DND-41 (cell line): ENCODE results near the gene C1QTNF12.
A peak's percentile ranks its signal among the peaks of the same experiment; 100 is the strongest.

Experiments used
- ATAC-seq: fragments of 200-7000 bp; cut with Tn5 transposase; 3 replicates; pipeline ENCODE4 v1.9.1; 2021; ENCODE audit warnings: low read depth; ENCODE audit not compliant: insufficient read depth
- DNase-seq: peaks from one replicate; pipeline ENCODE4 v3.0.0-alpha.2; 2020
- H2AFZ ChIP-seq: 2 replicates; pipeline ENCODE4 v1.6.0; 2012; ENCODE audit warnings: low read depth, low read length
- H3K27ac ChIP-seq: 2 replicates; pipeline ENCODE4 v1.5.1; 2012; ENCODE audit warnings: low read length, inconsistent platforms
- H3K27me3 ChIP-seq: fragments of 200-600 bp; sonication (generic); 2 replicates; pipeline ENCODE4 v1.6.0; 2012; ENCODE audit warnings: low read length, mild to moderate bottlenecking, inconsistent platforms; ENCODE audit not compliant: insufficient read depth, poor library complexity
- H3K36me3 ChIP-seq: 2 replicates; pipeline ENCODE4 v1.5.1; 2012; ENCODE audit warnings: low read length, inconsistent platforms; ENCODE audit not compliant: insufficient read depth
- H3K4me1 ChIP-seq: 2 replicates; pipeline ENCODE4 v1.5.1; 2012; ENCODE audit warnings: mild to moderate bottlenecking, low read length; ENCODE audit not compliant: insufficient read depth
- H3K4me2 ChIP-seq: 2 replicates; pipeline ENCODE4 v1.6.0; 2012; ENCODE audit warnings: mild to moderate bottlenecking, moderate library complexity, low read length, inconsistent platforms; ENCODE audit not compliant: insufficient read depth
- H3K4me3 ChIP-seq, 2 experiments: fragments of 200-600 bp in 1 of 2; shearing (Covaris generic) in 1 of 2; 2 replicates each; pipeline ENCODE4 v1.5.1; 2012 to 2016; ENCODE audit warnings: inconsistent platforms in 2 of 2, low read length in 2 of 2, mild to moderate bottlenecking in 2 of 2, low read depth in 1 of 2, moderate library complexity in 1 of 2
- H3K79me2 ChIP-seq: 2 replicates; pipeline ENCODE4 v1.6.0; 2012; ENCODE audit warnings: low read length, inconsistent platforms; ENCODE audit not compliant: insufficient read depth
- H3K9ac ChIP-seq: 2 replicates; pipeline ENCODE4 v1.6.0; 2012; ENCODE audit warnings: low read depth, mild to moderate bottlenecking, inconsistent platforms, low read length, moderate library complexity
- H3K9me3 ChIP-seq: 2 replicates; pipeline ENCODE4 v1.5.1; 2012; ENCODE audit warnings: low read length, moderate library complexity, mild to moderate bottlenecking, inconsistent platforms; ENCODE audit not compliant: insufficient read depth, severe bottlenecking
- H4K20me1 ChIP-seq: 2 replicates; pipeline ENCODE4 v1.6.0; 2012; ENCODE audit warnings: low read length; ENCODE audit not compliant: insufficient read depth
- CTCF ChIP-seq: IDR thresholded peaks from 2 replicates; pipeline ENCODE4 v1.5.1; 2012; ENCODE audit warnings: borderline replicate concordance, low read length, moderate library complexity, mild to moderate bottlenecking; ENCODE audit not compliant: poor library complexity, severe bottlenecking; ENCODE audit errors: extremely low read depth
- EZH2 ChIP-seq: IDR thresholded peaks from 3 replicates; pipeline ENCODE4 v1.6.1; 2012; ENCODE audit warnings: borderline replicate concordance, low read depth, mild to moderate bottlenecking, moderate library complexity, low read length, inconsistent platforms; ENCODE audit not compliant: severe bottlenecking

C1QTNF12 gene

DNA sequence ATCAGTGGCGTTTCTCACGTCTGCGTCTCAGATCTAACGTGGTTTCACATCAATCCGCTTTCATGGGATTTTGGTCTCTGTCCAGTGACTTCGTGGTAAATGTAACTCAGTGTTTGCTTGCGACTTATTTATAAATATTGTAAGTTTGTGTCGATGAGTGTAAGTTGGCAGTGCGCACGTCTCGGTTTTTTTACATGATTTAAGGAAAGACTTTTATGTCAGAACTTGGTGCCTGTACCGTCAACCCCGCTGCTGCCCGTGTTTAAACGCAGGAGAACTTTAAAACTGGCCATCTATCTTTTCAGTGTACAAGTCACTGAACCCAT lies 13.0 kb downstream of the C1QTNF12 start:
- TF ChIP-seq EZH2: no peak
- TF ChIP-seq CTCF: no peak
- Histone ChIP-seq H3K9me3 (no peaks in the 10 kb centered on the region), H3K27ac (no peak overlapping the region), H3K4me3 (peak overlapping the region in 1 of 2 experiments; percentile 95; a peak in 3 of 4 replicates), H3K4me1 (peaks cover 39% of the 10 kb centered on the region), H2AFZ (no peak overlapping the region), H3K36me3 (peaks cover 48% of the 10 kb centered on the region), H4K20me1 (peaks cover 60% of the 10 kb centered on the region), H3K4me2 (peak overlapping the region; percentile 99), H3K9ac (peak overlapping the region; percentile 83), H3K79me2 (peaks cover 61% of the 10 kb centered on the region), H3K27me3 (no peaks in the 10 kb centered on the region)
- ATAC-seq (no peak), DNase-seq (no peak)

DNA sequence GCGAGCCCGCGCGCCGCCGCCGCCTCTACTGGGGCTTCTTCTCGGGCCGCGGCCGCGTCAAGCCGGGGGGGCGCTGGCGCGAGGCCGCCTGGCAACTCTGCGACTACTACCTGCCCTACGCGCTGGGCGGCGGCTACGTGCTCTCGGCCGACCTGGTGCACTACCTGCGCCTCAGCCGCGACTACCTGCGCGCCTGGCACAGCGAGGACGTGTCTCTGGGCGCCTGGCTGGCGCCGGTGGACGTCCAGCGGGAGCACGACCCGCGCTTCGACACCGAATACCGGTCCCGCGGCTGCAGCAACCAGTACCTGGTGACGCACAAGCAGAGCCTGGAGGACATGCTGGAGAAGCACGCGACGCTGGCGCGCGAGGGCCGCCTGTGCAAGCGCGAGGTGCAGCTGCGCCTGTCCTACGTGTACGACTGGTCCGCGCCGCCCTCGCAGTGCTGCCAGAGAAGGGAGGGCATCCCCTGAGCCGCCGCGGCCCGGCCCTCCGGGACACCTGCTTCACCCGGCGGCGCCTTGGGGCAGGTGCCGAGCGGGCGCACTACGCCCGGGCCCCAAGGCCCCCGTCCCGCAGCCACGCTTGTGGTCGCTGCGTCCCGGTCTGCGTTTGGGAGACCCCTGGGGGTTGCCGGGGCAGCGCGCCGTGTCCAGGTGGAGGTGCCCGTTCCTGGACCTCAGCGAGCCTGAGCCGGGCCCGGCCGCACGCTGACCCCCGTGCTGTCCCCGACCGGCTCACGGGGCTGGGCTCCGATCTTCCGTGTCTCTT lies 13.5 kb downstream of the C1QTNF12 start:
- H3K36me3 ChIP-seq: peaks cover 53% of the 10 kb centered on the region
- DNase-seq: no peak
- TF ChIP-seq EZH2 (no peak), CTCF (no peak)
- H4K20me1 ChIP-seq: peaks cover 60% of the 10 kb centered on the region
- peak overlapping the region; percentile 83 for H3K9ac ChIP-seq
- H3K79me2 ChIP-seq: peaks cover 67% of the 10 kb centered on the region
- H3K27ac ChIP-seq: peak overlapping the region; percentile 87
- peak overlapping the region; percentile 79; the same call in 1 of the 2 replicates for H2AFZ ChIP-seq
- ATAC-seq: no peak
- peak overlapping the region; percentile 99 for H3K4me2 ChIP-seq
- peaks cover 39% of the 10 kb centered on the region for H3K4me1 ChIP-seq
- H3K4me3 ChIP-seq: peak overlapping the region; percentile 34 to 95; a peak in 3 of 4 replicates
- no peaks in the 10 kb centered on the region for H3K9me3 ChIP-seq
- H3K27me3 ChIP-seq: no peaks in the 10 kb centered on the region

- peaks cover 39% of the 10 kb centered on the region for H3K4me1 ChIP-seq
- peak within 1 kb of the TSS; percentile 88 for H3K27ac ChIP-seq
- no peak for TF ChIP-seq CTCF
- TF ChIP-seq EZH2: no peak
- peaks cover 60% of the 10 kb centered on the region for H3K36me3 ChIP-seq
- H3K4me2 ChIP-seq: peak within 1 kb of the TSS; percentile 99
- H2AFZ ChIP-seq: peak within 1 kb of the TSS; percentile 97
- DNase-seq (no peak), ATAC-seq (no peak)
- H4K20me1 ChIP-seq: peaks cover 67% of the 10 kb centered on the region
- peak within 1 kb of the TSS; percentile 94 to 99 for H3K4me3 ChIP-seq
- H3K9me3 ChIP-seq: no peaks in the 10 kb centered on the region
- peak within 1 kb of the TSS; percentile 98 for H3K9ac ChIP-seq
- peaks cover 74% of the 10 kb centered on the region for H3K79me2 ChIP-seq
- H3K27me3 ChIP-seq: no peaks in the 10 kb centered on the region
These were observed 14.2 kb downstream of the C1QTNF12 start, which contains the start of gene B3GALT6 for GRCh38 chr1:1232208-1232795. Gene B3GALT6, plus strand, starts transcription at chr1:1232237. Its CDS starts 42 bp downstream, at chr1:1232279.
